Measurements from ENCODE around the gene RNFT2. TPM values are rescaled to one million over a fixed set of nuclear protein-coding genes. Genes with fewer than 3 reads are reported as not detected.

RNFT2 gene
- total RNA-seq, 1 experiment from 2014 or later: 29.5 TPM

DNA sequence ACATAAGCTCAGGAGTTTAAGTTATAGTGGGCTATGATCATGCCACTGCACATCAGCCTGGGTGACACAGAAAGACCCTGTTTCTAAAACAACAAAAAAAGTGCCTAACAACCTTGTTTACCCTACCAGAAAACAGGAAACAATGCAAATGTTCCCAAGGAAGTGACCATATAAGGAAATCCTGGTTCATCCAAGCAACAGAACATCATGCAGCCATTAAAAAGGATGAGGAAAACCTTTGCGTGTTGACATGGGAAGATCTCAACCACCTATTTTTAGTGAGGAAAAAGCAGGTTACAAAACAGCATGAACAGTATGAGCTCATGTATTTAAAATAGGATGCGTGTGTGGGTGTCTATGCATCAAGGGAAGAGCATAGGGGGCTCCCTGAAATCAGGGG, 129.4 kb downstream of the RNFT2 start:
- no peak overlapping the region for H2AK5ac ChIP-seq (ENCODE audit: insufficient read length, low read length)
- Mint-ChIP-seq H3K27me3 (ENCODE audit: low read depth) (peaks cover 11% of the 10 kb centered on the region), H3K9me3 (no peaks in the 10 kb centered on the region), H3K4me3 (no peak overlapping the region), H3K36me3 (ENCODE audit: insufficient read depth in 1 of 3, low read depth in 3 of 3) (no peaks in the 10 kb centered on the region; a peak in 1 of 7 replicates), H3K27ac (no peak overlapping the region), H3K4me1 (peaks cover 0 to 3% of the 10 kb centered on the region in 2 experiments; a peak in 2 of 4 replicates)
- H2BK5ac ChIP-seq (ENCODE audit: insufficient read length, low read length): no peak overlapping the region
- H2BK120ac ChIP-seq (ENCODE audit: low read depth, low read length, poor library complexity, severe bottlenecking): no peak overlapping the region
- no peaks in the 10 kb centered on the region for H3K9me3 ChIP-seq (ENCODE audit: control insufficient read depth, low read depth, low read length)
- H3K27ac ChIP-seq (ENCODE audit: insufficient read length, low read depth, low read length): no peak overlapping the region
- peak overlapping the region; percentile 7 for H3K18ac ChIP-seq (ENCODE audit: insufficient read length, low read depth, low read length)
- no peak overlapping the region for H3T11ph ChIP-seq (ENCODE audit: low read length)
- H3K9ac ChIP-seq (ENCODE audit: extremely low read depth, insufficient read length, low read length): no peak overlapping the region
- DNase-seq: no peak
- H4K20me1 ChIP-seq (ENCODE audit: control insufficient read depth, insufficient read depth, insufficient read length): no peaks in the 10 kb centered on the region
- no peak overlapping the region for H2BK20ac ChIP-seq (ENCODE audit: low read depth, low read length, poor library complexity, severe bottlenecking)
- TF ChIP-seq, protein P1, sequence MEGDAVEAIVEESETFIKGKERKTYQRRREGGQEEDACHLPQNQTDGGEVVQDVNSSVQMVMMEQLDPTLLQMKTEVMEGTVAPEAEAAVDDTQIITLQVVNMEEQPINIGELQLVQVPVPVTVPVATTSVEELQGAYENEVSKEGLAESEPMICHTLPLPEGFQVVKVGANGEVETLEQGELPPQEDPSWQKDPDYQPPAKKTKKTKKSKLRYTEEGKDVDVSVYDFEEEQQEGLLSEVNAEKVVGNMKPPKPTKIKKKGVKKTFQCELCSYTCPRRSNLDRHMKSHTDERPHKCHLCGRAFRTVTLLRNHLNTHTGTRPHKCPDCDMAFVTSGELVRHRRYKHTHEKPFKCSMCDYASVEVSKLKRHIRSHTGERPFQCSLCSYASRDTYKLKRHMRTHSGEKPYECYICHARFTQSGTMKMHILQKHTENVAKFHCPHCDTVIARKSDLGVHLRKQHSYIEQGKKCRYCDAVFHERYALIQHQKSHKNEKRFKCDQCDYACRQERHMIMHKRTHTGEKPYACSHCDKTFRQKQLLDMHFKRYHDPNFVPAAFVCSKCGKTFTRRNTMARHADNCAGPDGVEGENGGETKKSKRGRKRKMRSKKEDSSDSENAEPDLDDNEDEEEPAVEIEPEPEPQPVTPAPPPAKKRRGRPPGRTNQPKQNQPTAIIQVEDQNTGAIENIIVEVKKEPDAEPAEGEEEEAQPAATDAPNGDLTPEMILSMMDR (conservative IDR thresholded peaks at IDR 0.05): no peak
- H3K56ac ChIP-seq (ENCODE audit: insufficient read length, low read depth, low read length): no peak overlapping the region
- H3K79me2 ChIP-seq (ENCODE audit: insufficient read depth, low read length): no peaks in the 10 kb centered on the region
- H2BK15ac ChIP-seq (ENCODE audit: low read depth, low read length): no peak overlapping the region
- no peak overlapping the region for H3K14ac ChIP-seq (ENCODE audit: insufficient read depth, low read length)
- WGBS (ENCODE audit: extremely low coverage, insufficient read length, low lambda C conversion rate): no CpG with 5 or more reads among the region's 2 CpGs
- H4K5ac ChIP-seq (ENCODE audit: insufficient read length, low read depth, low read length): no peak overlapping the region
- H3K4ac ChIP-seq (ENCODE audit: low read depth, low read length): no peak overlapping the region
- no peak overlapping the region for H3K4me2 ChIP-seq (ENCODE audit: insufficient read depth, insufficient read length, low read length)
- no peak overlapping the region for H2BK12ac ChIP-seq (ENCODE audit: insufficient read length, low read depth, low read length)
- H4K8ac ChIP-seq (replicated peaks; ENCODE audit: insufficient read length, low read depth, low read length): no peak overlapping the region
- H2AFZ ChIP-seq (ENCODE audit: low read length): no peak overlapping the region
- no peak overlapping the region for H4K91ac ChIP-seq (ENCODE audit: insufficient read length, low read depth, low read length)
- no peaks in the 10 kb centered on the region for H3K23me2 ChIP-seq (ENCODE audit: insufficient read length, low read depth, low read length, poor library complexity, severe bottlenecking)
- H3K79me1 ChIP-seq (ENCODE audit: insufficient read depth, low read depth, low read length, poor library complexity, severe bottlenecking): no peaks in the 10 kb centered on the region
- H3K23ac ChIP-seq (ENCODE audit: insufficient read length, low read depth, low read length): no peak overlapping the region
- no peaks in the 10 kb centered on the region for H3K27me3 ChIP-seq (ENCODE audit: insufficient read depth, low read length)
- no peaks in the 10 kb centered on the region for H3K4me1 ChIP-seq (ENCODE audit: insufficient read depth, low read length)

Measured in H9 (cell line).